Stimulated activated CD4-positive, alpha-beta T cell treated with anti-CD3 and anti-CD28 coated beads, Interleukin-12 subunit alpha, Interleukin-12 subunit beta, amount 100 ng/mL, for 4 hours (primary cell): Measurements from ENCODE around the gene IPPK.
"Not testable (repeated sequence)": the region's sequence is repeated elsewhere in the genome, so short reads cannot be mapped to it uniquely, and the experiment has no call there.

Experiments
- DNase-seq: peaks from one replicate; pipeline ENCODE4 v3.0.0-alpha.2; 2020

IPPK gene

GRCh38 chr9:92635760-92636159, 34.2 kb downstream of the IPPK start:
- DNase-seq: no peak

- peak; percentile 60 for DNase-seq
These were observed 35.0 kb downstream of the IPPK start for GRCh38 chr9:92634712-92635605.

GRCh38 chr9:92633614-92634278, 36.2 kb downstream of the IPPK start:
- DNase-seq: no peak

GRCh38 chr9:92632641-92633040, 37.3 kb downstream of the IPPK start:
- no peak for DNase-seq

GRCh38 chr9:92631452-92632343, 38.2 kb downstream of the IPPK start:
- no peak for DNase-seq

GRCh38 chr9:92627651-92628050, 42.3 kb downstream of the IPPK start:
- DNase-seq: no peak

- no peak for DNase-seq
These were observed 43.4 kb downstream of the IPPK start for GRCh38 chr9:92626484-92626883.

GRCh38 chr9:92623936-92624335, 46.0 kb downstream of the IPPK start:
- DNase-seq: not testable (repeated sequence)

- no peak for DNase-seq
These were observed 49.1 kb downstream of the IPPK start for GRCh38 chr9:92620845-92621244.

GRCh38 chr9:92619601-92620300, 50.2 kb downstream of the IPPK start:
- no peak for DNase-seq

- no peak for DNase-seq
These were observed 51.2 kb downstream of the IPPK start for GRCh38 chr9:92618633-92619225.

GRCh38 chr9:92617951-92618510, 51.9 kb downstream of the IPPK start:
- no peak for DNase-seq

- DNase-seq: no peak
These were observed 52.6 kb downstream of the IPPK start for GRCh38 chr9:92617195-92617813.

- no peak for DNase-seq
These were observed 53.2 kb downstream of the IPPK start for GRCh38 chr9:92616655-92617111.

GRCh38 chr9:92616199-92616641, 53.7 kb downstream of the IPPK start:
- DNase-seq: no peak

- DNase-seq: no peak
These were observed 54.1 kb downstream of the IPPK start for GRCh38 chr9:92615790-92616189.

- no peak for DNase-seq
These were observed 55.0 kb downstream of the IPPK start for GRCh38 chr9:92614763-92615461.

GRCh38 chr9:92614123-92614510, 55.8 kb downstream of the IPPK start:
- DNase-seq: no peak

- no peak for DNase-seq
These were observed 56.4 kb downstream of the IPPK start for GRCh38 chr9:92613268-92614122.

GRCh38 chr9:92612816-92613215, 57.1 kb downstream of the IPPK start:
- DNase-seq: no peak
